Activated CD4-positive, CD25-positive, alpha-beta regulatory T cell treated with anti-CD3 and anti-CD28 coated beads, Interleukin-2, amount 50 U/mL, for 16 hours (primary cell): ENCODE data around the gene ARFGEF2.
"Not testable (repeated sequence)": the region's sequence is repeated elsewhere in the genome, so short reads cannot be mapped to it uniquely, and the experiment has no call there.

ENCODE experiments used
- DNase-seq: peaks from one replicate; pipeline ENCODE4 v3.0.0-alpha.2; 2020; ENCODE audit warnings: low read depth, low spot score

Gene ARFGEF2

DNA sequence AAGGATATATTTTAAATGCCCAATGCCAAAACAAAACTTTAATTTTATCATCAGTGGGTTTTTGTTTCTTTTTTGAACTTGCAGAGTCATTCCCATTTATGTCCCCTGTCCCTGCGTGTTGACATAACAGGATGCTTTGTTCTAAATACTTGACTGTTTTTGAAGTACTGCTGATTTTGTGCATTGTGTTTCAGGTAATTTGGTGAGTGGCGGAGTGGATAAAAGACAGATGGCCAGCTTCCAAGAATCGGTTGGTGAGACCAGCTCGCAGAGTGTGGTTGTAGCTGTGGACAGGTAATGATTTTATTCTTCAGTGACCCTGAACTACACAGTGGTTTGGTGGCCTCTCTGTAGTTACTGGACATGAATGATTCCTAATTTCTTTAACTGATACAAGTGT is 74.1 kb downstream of the ARFGEF2 start:
- no peak for DNase-seq

GRCh38 chr20:48999890-49000870 is 78.7 kb downstream of the ARFGEF2 start:
- no peak for DNase-seq

GRCh38 chr20:49001741-49002140 is 80.2 kb downstream of the ARFGEF2 start:
- DNase-seq: no peak

DNA sequence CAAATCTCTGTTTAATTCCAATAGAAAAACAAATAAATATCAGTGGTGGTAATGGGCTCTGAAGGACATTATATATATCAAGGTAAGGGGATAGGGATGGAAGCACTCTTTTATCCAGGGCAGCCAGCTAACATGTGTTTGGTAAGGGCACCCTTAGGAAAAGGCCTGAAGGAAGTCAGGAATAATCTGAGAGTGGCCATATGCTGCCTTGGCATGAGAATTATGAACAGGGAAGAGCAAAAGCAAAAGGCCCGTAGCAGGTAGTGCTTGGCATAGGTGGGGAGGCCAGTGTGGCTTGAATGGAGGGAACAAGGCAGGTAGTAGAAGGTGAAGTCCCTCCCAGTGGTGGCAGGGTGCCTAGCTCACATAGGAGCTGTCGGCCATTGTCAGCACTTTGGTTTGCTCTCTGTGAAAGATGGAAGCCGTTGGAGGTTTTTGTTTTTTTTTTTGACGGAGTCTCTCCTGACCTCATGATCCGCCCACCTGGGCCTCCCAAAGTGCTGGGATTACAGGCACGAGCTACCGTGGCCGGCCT is 85.0 kb downstream of the ARFGEF2 start:
- no peak for DNase-seq

- DNase-seq: no peak
Observed at GRCh38 chr20:49009899-49010631, 88.6 kb downstream of the ARFGEF2 start.

DNA sequence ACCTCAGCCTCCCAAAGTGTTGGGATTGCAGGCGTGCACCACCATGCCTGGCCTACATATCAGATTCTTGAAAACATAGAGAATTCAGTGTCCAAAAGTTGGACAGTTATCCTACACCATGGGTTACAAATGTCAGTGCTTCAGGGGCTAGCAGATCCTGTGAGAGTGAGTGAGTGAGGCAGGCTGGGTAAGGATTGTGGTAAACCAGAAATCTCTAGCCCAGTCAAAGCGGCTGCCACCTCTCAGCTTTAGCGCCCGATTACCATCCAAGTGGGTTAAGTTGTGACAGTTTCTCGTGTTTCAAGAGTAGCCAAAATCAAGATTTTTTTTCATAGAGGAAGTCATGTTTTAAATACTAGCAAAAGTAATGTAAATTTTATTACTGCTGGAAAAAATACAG is 102.7 kb downstream of the ARFGEF2 start:
- no peak for DNase-seq

- not testable (repeated sequence) for DNase-seq
Observed at GRCh38 chr20:49028177-49028576, 106.7 kb downstream of the ARFGEF2 start.

DNA sequence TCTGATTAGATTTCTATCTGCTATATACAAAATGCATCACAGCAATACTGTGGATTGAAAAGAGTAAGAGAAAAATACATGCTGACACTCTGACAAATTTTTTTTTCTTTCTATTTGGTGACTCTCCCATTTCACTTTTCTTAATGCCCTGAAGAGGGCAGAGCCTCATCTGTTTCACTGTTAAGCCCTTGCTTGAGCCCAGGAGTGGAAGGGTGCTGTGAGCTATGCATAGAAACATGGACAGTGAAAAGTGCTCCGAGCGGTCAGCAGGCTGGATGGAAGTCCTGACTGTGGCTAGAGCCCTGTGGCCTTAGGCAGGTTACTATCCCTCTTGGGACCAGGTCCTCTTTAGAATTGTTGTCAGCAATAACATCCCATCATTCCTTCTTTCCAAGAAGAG is 107.2 kb downstream of the ARFGEF2 start:
- no peak for DNase-seq

- DNase-seq: no peak
Observed at GRCh38 chr20:49029203-49029602, 107.7 kb downstream of the ARFGEF2 start.

GRCh38 chr20:49030954-49031619 is 109.6 kb downstream of the ARFGEF2 start:
- no peak for DNase-seq

- DNase-seq: no peak
Observed at GRCh38 chr20:49032455-49032854, 110.9 kb downstream of the ARFGEF2 start.

DNA sequence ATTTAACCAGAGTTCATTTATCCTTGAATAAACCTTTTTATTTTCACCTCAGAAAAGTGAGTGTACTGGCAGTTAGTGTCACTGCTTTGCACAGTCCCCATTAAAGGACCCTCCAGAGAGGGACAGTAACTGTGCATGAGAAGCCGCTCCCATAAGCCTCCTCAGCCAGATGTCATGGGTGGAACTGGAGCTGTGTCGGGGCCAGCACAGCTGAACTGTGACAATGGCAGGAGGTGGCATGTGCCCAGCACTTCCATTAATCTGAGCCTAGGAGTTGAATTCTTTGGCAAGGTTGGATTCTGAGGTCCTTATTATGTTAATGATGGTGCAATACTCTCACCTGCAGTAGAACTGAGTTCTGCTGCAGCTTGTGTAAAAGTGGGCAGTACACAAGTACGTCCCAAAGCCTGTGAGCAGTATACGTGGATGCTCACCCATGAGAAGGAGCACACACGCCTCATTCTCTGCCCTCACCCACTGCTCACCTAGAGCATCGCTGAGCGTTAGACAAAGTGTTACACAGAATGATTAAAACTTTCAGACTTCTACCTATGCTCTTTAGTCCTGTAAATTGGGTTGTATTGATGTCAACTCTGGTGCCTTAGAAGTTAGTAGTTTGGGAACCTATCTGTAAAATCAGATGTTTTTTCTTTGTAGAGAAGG is 112.7 kb downstream of the ARFGEF2 start:
- DNase-seq: no peak

DNA sequence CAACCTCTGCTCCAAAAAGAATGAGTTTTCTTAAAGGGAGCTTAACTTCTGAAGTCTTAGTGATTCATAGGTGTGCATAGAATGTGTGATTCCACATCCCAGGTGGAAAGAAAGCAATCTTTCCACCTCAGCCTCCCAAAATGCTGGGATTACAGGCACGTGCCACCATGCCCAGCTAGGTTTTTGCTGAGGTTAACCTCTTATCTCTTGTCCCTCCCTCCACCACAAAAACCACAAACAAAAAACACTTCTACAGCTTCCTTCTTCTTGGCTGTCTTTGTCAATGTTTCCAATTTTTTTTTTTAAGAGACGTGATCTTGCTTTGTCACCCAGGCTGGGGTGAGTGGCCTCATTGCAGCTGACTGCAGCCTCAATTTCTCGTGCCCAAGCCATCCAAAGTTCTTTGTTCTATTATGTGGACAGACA is 116.5 kb downstream of the ARFGEF2 start:
- DNase-seq: no peak

GRCh38 chr20:49039854-49040253 is 118.3 kb downstream of the ARFGEF2 start:
- DNase-seq: no peak

GRCh38 chr20:49043000-49043399 is 121.5 kb downstream of the ARFGEF2 start:
- no peak for DNase-seq

GRCh38 chr20:49045440-49046086 is 124.1 kb downstream of the ARFGEF2 start:
- no peak for DNase-seq

- DNase-seq: peak; percentile 91
Observed at GRCh38 chr20:49046087-49046900, 124.8 kb downstream of the ARFGEF2 start, which contains the start of gene CSE1L. CSE1L (plus strand) TSS chr20:49046312; CDS start chr20:49058464, 12,152 bp downstream.

DNA sequence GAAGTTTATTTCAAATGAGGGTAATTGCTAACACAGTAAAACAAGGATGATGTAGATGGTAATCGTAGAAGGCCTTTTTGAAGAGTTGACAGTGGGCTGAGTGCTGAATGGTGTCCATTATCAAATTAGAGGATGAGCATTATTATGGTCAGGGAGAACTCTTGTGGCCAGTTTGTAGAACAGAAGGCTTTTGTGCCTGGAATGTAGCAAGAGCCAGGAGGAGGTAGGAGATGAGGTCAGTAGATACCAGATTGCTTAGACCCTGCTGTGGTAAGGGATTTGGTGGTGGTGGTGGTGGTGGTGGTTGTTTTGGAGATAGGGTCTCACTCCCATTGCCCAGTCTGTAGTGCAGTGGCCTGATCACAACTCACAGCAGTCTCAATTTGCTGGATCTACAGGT is 130.8 kb downstream of the ARFGEF2 start:
- DNase-seq: no peak

DNA sequence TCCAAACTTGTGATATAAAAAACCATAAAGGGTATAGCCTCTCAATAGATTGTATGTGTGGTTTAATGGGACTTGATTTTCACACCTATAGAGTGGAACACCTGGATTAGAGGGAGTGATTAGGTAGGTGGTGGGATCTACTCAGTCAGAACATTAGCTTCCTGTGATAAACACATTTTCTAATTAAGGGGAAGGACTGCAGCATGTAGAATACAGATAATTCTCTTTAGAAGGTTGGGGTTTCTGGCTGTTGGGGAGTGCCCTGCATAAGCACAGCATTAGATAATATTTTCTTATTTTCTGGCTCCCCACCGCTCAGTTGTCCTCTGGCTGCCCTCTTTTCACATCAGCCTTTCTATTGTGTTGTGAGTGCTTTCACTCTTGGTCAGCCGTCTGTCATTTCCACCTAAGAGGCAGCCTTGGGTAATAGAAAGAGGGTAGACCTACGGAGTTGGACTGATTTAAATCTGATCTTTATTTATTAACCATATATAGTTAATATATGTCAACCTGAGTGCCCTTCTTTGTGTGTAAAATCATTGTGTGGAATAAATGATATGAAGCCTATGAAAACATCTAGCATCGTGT is 132.6 kb downstream of the ARFGEF2 start:
- no peak for DNase-seq
